NCI-H82 treated with DMSO at 0.1 percent for 48 hours (cell line): Measurements from ENCODE around the gene TEF.

Source experiments
- DNase-seq: peaks from one replicate; lab custom pipeline; 2025; ENCODE audit not compliant: unreplicated experiment; lab: John Stamatoyannopoulos, UW

TEF gene

GRCh38 chr22:41353862-41354575 is 27.7 kb upstream of the TEF start:
- DNase-seq: no peak

GRCh38 chr22:41354979-41355378 is 26.8 kb upstream of the TEF start:
- no peak for DNase-seq

DNA sequence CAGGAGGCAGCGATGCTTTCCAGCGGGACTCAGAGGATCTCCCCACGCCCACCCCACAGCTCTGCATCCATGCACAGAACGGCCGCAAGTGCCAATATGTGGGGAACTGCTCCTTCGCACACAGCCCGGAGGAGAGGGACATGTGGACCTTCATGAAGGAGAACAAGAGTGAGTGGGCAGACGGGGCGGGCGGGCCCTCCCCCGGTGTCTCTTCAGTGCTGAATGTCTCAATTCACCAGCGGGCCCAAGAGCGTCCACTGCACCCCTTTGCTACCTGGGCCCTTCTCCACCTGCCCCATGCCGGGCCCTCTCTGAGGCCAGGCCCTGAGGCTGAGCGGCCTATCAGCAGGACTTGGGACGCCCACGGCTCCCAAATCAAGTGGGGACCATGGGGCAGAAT is 25.8 kb upstream of the TEF start:
- no peak for DNase-seq

DNA sequence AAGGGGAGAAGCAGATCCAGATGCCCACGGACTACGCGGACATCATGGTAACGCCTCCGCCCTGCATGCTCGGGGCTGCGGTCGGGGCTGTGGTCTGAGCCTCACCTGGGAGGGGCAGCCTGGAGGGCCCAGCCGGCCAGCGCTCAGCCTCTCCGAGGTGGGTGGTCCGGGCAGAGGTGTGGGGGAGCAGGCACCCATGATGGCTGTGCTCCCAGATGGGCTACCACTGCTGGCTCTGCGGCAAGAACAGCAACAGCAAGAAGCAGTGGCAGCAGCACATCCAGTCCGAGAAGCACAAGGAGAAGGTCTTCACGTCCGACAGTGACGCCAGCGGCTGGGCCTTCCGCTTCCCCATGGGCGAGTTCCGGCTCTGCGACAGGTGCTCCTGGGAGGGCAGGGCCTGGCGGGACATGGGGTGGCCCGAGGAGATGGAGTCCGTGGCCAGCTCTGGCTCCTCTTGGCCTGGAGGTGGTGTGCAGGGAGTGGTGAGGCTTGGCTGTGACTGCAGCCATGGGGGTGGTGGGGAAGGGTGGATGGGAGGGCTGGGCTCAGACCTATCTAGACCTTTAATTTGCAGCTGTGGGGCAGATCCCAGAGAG is 25.2 kb upstream of the TEF start:
- no peak for DNase-seq

DNA sequence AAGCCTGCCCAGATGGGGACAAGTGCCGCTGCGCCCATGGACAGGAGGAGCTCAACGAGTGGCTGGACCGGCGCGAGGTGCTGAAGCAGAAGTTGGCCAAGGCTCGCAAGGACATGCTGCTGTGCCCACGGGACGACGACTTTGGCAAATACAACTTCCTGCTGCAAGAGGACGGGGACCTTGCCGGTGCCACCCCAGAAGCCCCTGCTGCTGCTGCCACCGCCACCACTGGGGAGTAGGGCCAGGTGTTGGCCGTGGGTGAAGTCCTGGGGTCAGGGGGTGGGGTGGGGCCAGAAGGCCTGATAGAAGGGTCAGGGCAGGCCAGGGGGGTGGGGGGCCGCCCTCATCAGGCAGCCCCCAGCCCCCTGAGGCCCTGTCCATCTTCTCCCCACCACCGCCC is 24.6 kb upstream of the TEF start:
- no peak for DNase-seq

- no peak for DNase-seq
Observed at GRCh38 chr22:41358927-41359326, 22.8 kb upstream of the TEF start.

GRCh38 chr22:41359376-41359775 is 22.4 kb upstream of the TEF start:
- no peak for DNase-seq

DNA sequence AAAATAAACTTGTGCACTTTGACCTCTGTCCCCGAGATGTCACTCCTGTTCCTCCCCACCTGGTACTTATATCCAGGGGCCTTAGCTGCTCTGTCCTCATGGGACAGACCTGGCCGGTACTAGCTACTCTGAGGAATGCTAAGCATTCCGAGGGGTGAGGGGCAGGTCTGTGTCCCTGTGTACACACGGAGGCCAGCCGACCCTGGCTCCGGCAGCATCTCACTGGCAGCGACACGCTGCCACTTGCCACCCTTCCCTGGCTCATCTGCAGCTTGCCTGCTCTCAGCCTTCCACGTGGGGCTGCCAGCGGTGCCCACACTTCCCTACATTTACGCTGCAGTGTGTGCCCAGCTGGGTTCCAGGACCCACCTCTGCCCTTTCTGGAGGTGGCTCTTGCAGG is 21.6 kb upstream of the TEF start:
- DNase-seq: no peak

- DNase-seq: peak; percentile 34
Observed at GRCh38 chr22:41361716-41362310, 19.9 kb upstream of the TEF start.

DNA sequence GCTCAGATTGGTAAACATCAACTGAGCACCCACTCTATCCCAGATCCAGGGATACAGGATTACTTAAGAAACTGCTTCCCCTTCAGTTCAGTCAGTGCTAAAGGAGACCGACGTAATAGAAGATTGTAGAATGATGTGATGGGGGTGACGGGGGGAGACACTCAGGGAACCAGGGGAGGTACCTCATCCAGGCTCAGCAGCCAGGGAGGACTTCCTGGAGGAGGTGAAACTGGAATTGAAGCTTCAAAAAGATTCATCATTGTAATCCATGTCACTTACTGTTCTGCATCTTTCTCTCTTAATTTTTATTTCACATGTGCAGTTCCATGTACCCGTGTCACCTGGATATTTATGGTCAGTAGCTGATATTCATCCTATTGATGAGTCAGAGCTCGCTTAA is 19.1 kb upstream of the TEF start:
- no peak for DNase-seq

DNA sequence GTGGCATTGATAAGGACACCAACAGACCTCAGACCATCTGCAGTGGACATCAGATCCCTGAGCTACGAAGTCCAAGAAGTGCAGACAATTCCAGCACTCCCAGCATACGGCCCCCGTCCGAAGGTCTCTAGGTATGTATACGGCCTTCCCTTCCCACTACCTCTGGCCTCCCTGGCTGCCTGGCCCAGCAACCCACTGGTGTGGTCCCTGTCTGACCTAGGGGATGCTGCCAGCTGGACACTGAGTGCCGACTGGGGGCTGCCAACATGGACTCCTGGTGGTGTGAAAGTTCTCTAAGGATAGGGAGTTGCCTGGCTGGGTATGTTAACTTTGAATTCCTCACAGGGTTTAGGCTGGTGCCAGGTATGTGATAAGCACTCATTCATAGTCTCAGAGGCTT is 17.5 kb upstream of the TEF start:
- no peak for DNase-seq

DNA sequence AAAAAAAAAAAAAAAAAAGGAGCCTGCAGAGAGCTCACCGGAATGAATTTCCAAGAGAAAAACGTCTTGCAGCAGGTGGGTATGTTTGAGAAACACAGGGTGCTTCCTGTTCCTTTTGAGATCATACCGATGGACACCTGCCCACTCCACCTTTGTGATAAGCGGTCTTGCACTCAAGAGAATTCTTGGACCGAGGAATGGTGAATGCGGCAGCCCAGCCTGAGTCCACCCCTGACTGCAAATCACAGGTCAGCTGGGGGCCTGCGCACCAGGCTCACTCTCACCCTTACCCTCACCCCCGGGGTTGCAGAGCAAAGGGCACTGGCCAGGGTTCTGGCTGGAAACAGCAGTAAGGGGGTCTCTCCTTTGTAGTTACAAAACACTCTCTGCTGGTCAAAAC is 16.8 kb upstream of the TEF start:
- no peak for DNase-seq

DNA sequence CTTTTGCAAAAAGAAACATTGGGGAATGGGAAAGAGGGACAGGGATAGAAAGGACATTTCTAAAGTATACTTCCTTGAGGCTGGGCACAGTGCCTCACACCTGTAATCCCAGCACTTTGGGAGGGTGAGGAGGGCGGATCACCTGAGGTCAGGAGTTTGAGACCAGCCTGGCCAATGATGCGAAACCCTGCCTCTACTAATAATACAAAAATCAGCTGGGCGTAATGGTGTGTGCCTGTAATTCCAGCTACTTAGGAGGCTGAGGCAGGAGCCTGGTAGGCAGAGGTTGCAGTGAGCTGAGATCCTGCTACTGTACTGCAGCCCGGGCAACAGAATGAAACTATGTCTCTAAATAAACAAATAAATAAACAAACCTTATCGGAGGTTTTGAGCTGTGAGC is 16.3 kb upstream of the TEF start:
- no peak for DNase-seq

- no peak for DNase-seq
Observed at GRCh38 chr22:41366323-41367029, 15.3 kb upstream of the TEF start.

- DNase-seq: peak; percentile 72
Observed at GRCh38 chr22:41367039-41367679, 14.6 kb upstream of the TEF start.

DNA sequence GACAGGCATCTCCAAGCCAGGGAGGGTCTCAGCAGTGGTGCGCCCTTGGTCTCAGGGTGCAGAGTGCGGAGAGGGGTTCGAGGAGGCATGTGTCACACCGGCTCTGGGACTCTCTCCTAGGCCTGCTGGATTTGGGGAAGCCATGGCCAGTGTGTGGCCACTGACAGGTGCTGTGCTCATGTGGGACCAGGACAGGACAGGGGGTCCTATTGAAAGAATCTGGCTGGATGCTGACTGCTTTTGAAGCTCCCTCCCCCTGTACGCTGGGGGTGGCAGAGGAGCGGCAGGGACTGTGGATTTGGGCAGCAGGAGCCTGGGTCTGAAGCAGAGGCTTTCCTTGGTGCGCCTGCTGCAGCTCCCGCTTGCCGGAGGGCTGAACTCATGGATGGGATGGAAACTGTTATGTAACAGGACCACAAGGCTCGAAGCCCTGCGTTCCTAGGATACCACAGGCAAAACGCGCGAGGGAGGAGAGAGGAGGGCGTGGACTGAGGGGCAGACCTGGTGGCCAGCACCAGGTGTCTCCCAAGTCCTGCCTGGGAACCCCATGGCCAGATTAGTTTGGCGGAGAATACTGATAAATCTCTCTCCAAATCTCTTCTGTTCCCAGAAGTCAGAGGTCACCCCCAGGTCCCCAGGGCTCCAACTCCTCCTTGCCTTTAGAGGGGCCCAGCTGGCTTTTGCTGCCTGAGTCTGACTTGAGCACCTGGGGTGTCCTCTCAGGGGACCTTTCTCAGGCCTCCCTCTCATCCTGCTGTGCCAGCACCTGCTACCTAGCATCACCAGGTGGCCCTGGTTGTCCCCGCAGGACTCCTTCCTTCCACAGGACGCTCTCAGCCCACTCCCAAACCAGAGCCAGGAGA is 13.8 kb upstream of the TEF start:
- DNase-seq: no peak

DNA sequence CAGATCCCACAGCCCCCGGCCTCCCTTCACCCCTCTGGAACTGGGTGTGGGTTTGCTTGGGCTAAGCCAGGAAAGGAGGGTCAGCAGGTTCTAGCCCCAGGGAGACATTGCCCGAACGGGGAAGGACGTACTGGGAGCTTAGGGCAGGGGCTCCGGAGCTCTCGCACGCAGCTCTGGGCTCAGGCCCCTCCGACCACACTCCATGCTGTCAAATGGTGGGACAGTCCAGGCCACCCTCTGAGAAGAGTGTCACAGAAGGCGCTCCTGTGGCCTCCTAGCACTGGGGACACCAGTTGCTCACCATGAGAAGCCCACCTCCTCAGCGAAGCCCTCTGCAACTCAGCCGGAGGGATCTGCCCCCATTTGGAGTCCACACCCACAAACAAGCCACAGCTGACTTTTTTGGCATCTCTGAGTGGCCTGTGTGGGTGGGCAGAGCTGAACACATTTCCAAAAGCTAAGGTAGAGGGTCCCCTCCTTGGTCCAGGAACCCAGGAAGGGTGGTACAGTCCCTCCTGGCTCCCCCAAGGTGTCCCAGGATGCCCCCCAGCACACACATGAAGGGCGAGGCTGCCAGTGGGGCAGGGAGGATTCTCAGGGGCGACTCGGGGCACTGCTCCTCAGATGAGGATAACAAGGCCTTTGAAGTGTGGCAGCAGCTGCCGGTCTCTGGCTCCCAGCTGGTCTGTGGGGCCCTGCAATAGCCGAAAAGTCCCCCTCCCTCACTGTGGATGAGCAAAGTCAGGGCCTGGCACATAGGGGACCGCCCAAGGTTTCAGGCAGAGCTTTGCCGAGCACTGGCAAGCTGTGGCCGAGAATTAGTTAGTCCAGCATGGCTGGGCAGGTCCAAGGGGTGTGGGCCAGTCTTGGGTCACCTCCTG is 13.0 kb upstream of the TEF start:
- no peak for DNase-seq

- no peak for DNase-seq
Observed at GRCh38 chr22:41369424-41369745, 12.4 kb upstream of the TEF start.

- no peak for DNase-seq
Observed at GRCh38 chr22:41369837-41370236, 11.9 kb upstream of the TEF start.

- DNase-seq: no peak
Observed at GRCh38 chr22:41377846-41378245, 3.9 kb upstream of the TEF start.
